ENCODE results near the gene DNER.
A peak's percentile ranks its signal among the peaks of the same experiment; 100 is the strongest.

Gene DNER

DNA sequence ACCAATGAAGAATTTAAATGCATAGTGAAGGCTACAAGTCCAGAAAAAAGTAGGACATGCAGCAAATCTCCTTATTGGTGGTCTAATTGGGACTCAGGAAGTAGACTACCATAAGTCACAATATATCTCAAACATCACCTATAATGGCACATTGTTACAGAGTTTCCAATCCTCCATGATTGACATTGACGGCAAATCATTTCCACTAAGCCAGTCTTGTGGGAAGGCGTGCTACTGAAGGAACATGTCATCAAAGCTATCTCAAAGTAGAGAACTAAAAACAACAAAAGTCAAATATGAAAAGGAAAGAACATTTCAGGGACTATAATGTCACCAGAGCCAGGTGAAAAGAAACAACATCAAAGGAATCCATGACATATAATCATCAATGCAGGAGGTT, 276.9 kb downstream of the DNER start:
- no peak for DNase-seq (ENCODE audit: low spot score)

DNA sequence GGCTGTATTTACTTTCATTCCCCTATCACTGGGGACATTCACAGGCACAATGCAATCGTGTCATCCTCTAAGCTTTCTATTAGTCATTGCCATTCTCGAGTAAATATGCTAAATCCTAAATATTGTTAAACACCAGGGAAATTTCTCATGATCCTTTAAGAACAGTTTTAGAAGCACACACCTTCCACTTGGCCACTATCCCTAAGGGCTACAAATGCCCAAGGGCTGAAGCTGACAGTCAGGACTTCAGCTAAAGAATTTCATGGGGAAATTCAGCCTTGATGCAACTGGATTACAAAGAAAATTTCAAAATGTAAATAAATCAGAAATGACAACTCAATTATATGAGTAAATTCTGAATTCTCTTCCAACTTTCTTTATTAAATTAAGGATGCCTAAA, 280.2 kb downstream of the DNER start:
- no peak for DNase-seq (ENCODE audit: low spot score)

DNA sequence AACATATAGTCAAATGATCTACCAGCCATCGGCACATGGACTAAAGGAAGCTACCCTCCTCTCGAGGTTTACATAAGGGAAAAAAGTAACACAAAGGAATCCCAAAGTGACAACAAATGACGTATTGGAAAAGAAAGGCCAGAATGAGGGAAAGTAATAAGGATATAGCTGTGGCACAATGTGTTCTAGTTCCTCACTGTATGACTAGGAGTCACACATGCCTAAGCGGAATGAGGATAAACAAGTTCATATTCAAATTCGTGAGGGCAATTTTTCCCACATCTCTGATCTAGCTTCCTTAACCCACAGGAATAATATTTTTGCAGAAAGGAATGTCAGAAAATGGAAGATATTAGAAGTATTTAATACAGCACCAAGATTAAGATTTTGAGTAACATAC, 281.0 kb downstream of the DNER start:
- no peak for DNase-seq (ENCODE audit: low spot score)

DNA sequence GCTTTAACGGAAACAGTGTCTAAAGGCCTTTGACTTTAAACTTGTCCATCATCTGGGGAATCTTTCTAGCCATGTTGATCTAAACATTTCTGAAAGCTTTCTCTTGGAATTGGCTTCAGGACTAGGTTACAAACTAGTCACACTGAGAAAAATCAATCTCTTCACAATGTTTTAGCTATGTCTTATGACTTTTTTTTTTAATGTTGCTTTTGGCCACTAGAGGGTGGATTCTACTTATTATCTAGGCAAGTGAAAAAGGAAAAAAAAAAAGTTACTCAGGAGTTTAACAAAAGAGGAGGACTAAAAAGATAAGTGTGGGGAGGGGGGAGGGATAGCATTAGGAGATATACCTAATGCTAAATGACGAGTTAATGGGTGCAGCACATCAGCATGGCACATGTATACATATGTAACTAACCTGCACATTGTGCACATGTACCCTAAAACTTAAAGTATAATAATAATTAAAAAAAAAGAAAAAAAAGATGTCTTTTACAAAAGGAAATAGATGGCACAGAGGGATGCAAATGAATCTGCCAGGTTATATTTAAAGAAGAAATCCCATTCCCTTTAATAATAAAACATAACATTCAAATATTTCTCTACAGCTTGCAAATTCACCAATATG, 282.9 kb downstream of the DNER start:
- peak; percentile 73 for DNase-seq (ENCODE audit: low spot score)

DNA sequence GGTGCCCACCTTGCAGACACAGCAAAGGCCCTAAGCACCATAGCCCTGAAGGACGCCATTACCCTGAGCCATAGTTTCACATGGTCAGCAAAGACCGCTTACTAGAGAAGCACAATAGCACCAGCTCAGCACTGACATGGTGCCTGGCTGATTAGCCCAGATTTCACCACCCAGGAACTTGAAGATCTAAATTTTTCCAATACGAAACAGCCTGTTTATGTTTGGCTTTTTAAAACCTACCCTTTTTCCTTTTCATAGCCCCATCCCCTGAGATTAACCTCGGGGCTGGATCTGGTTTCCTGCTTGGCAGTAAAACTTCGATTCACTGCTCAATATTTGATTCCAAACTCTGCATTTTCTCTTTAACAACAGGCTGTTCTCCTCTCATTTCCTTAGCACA, 284.8 kb downstream of the DNER start:
- no peak for DNase-seq (ENCODE audit: low spot score)

DNA sequence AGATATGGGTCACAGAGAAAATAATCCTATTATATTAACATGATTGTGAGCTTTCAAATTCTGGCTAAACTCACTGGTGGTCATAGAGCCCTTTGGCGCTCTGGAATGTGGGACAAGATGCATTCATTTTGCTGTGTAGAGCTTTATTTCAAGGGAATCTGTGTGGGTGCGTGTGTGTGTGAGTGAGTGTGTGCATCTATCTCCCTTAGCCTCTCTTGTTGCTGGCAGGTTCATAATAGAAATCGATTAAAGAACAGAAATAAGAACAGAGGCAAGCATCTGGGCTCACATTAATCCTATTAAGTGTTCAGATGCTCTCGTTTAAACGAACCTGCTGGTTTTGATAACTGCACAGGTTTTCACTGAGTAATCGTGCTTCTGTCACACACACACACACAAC, 287.9 kb downstream of the DNER start:
- DNase-seq (ENCODE audit: low spot score): no peak

DNA sequence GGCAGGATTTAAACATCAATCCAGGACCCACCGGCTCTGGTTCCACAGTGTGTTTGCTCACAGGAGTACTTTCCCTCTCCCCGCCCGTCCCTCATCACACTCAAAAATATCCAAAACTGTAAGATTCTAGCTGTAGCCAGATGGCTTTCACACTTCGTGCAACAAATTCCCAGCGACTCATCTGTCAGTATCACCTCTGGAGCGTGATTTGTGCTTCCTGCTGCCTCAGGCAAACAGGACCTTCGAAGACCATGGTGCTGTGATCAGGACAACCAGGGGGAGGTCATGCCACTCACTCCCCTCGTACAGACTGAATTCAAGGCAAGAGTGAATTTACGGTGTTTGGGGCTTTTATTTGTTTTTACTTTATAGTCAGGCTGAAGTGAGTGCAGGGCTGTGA, 288.8 kb downstream of the DNER start:
- no peak for DNase-seq (ENCODE audit: low spot score)

DNA sequence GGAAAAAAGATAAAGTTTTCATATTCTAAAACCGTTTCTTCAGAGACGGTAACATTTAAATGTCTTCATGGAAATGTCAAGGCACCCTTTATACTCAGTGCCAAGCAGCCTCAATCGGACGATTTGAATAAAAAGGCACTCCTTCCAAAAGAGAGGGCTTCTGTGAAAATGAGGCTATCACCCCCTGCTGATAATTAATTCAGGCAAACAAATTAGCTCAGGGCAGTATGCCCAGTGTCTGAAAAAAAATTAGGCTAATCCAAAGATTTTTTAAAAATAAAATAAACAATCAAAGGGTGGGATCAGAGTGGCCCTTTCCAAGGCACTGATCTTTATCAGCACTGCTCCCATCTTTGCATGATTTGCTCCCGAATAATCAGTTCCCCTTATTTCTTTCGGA, 292.3 kb downstream of the DNER start:
- peak; percentile 49 for DNase-seq (ENCODE audit: low spot score)

DNA sequence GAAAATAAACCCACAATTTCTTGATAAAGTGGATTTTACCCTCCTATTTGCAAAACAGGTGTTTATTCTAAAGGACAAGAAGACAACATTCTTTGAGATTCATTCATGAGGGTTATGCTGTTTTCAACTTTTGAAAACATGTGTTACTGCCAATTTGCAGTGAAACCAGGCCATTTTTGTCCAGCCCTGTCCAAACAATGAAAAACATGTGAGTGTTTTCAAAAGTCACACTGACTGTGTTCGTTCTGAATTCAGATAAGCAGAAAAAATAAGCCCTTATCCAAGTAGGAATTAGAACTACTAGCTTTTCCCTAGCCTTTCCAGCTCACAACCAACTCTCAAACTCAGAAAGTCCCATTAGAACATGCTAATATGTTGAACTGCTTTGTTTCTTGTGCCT, 295.2 kb downstream of the DNER start:
- no peak for DNase-seq (ENCODE audit: low spot score)

DNA sequence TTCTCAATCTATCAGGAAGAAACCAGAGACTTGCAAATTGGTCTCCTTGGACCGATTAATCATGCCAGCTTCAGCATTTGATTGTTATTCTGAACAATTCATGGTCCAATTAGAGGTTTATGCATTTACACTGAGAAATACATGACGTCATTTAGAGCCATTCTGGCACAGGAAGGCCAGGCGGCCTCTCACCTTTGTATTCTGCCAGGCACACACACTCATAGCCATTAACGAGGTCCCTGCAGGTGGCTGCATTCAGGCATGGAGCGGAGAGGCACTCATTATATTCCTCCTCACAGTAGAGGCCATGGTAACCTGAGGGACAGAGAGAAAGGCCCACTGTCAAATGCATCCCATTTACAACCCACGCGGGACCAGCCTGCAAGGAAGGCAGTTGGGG, 296.4 kb downstream of the DNER start:
- DNase-seq (ENCODE audit: low spot score): no peak

DNA sequence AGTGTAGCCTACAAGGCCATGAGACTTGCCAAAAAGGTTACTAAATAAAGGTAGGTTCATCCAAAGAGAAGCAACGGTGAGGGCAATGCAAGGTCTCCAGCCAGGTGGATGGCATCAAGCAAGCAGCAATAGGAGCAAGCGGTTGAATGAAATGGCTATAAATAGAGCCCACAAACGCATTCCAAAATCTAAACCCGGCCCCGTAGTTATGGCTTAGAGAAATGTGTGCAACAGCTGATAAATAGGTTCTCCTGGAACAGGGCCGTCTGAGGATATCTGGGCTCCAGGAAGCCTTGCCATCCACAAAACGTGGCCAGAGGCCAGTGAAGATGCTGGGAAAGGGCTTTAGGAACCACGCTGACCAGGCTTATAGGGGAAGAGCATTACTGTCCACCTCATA, 297.2 kb downstream of the DNER start:
- no peak for DNase-seq (ENCODE audit: low spot score)

DNA sequence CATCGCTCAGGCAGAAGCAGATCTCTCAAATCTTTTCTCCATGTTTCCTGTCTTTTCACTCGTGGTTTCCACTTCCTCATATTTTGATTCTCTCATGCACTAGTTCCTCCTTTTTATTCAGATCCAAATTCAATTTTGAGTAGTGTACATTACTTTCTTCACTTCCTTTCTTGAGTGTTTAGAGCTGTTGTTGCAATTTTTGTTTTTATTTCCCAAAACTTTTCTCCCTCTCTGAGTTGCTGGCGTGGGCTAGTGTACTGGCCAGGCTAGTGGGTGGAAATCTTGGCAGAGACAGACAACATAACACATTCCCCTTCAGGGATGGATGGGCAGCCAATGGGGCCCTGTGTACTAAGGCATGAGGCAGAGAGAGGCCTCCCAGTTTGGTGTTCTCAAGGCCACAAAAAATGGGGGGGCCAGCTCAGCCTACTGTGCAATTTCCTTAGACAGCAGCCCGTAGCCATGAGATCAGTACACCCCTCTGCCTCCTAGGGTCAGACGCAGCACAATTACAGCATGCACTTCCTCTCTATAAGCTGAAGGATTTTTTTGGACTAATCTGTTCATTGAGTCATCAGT, 298.1 kb downstream of the DNER start:
- peak; percentile 69 for DNase-seq (ENCODE audit: low spot score)

DNA sequence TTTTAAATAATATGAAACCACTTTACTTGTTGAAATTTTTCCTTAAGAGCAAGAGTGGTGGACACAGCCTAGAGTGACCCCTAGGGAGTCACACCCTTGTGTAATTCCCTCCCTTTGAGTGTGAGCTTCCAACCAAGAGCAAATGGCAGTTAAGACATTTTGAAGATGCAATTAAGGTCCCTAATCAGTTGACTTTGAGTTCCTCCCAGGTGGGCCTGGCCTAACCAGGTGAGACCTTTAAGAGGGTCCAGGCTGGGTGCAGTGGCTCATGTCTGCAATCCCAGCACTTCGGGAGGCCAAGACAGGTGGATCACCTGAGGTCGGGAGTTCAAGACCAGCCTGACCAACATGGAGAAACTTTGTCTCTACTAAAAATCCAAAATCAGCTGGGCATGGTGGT, 299.7 kb downstream of the DNER start:
- no peak for DNase-seq (ENCODE audit: low spot score)

DNA sequence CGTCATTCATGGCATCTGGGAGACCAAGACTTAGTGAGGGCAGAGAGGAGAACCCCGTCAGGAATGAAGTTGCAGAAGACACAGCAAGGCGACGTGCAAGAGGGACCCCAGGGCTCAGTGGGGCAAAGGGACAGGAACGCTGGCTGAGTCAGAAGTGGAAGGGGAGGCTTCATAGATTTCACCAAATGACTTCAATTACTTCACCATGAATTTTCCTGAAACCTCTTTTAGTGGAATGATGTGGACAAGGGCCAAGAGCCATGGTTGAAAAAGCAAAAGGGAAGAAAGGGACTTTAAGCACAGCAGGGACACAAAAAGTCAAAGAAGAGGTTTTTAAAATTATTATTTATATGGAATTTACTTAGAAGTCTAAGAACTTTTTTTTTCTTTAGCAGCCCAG, 301.7 kb downstream of the DNER start:
- DNase-seq (ENCODE audit: low spot score): no peak

DNA sequence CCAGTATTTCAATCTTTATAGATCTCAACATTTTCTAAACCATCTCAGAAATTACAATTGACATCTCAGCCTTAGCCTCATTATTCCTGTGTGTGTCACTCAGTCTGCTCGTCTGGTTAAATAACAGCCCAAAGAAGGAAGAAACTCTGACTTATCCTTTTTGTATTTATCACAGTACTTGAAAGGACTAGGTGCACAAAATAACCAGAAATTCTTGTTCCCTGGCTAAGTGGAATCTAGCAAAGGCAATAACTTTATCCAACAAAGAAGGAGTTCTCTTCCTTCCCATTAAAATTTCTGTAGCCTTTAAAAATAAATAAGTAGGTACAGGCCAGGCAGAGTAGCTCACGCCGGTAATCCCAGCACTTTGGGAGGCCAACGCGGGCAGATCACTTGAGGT, 303.4 kb downstream of the DNER start:
- no peak for DNase-seq (ENCODE audit: low spot score)

DNA sequence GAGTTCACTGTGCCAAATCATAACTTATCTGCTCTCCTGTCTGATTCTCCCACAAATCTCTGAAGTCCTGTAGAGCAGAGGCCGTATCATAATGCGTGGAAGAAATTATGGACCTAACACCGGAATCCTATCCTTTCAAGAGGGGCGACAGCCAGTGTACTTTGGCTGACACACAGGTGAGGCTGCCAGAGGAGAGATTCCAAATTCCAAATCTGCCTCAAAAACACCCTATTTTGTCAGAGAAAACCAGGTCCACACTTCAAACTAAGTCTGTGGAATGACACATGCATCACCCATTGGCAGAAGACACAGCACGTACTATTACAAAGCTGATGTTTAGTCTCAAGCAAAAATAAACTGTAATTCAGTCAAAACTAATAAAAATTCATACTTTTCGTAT, 304.1 kb downstream of the DNER start:
- no peak for DNase-seq (ENCODE audit: low spot score)

DNA sequence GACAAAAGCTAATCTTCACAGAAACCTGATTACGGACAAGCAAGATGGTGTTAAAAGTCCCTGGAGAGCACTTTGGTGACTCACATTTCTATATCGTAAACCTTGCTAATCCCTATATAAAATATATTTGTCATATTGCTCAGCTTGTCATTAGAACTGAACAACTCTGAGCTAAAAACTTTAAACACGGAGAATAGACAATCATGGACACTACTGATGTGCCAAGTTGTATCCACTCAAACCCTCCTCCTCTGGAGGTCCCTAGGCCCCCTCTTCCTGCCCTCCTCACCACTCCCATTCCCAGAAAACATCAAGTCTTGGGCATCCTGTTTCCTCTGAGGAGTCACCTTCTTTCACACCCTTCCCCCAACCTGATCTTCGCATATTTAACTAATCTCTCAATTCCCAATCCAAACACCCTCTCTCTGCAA, 304.6 kb downstream of the DNER start:
- no peak for DNase-seq (ENCODE audit: low spot score)

DNA sequence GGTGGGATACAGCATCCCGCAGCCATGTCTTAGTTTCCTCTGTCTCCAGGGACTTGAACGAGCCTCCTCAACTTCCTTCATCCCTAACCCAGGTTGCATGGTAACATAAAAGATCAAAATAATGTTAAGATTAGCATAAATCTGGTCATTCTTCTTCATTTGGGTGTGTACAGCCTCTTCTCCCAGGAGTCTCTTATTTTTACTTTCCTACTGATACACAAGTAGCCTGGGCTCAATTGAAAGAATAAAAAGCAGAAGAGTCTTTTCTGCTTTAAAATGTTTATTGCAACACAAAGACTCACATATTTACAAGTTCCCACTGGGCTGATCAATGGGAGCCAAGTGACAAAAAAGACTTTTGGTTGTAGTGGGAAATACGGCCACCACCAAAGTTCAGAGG, 305.4 kb downstream of the DNER start:
- no peak for DNase-seq (ENCODE audit: low spot score)

DNA sequence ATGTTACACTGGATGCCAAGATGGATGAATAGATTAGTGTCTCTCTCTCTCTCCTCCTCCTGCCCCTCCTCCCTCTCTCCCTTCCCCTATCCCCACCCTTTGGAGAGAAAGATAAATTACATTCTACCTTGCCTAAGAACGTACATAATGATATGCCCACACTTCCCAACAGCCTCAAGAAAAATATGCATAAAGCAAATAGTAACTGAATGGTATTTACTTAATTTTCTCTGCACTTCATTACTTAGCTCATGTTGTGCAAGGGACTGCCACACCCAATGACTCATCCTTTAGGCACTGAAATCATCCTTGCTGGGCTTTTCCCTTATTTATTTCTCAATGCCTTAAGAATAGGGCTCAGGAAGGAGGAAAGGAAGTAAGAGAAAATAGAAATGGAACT, 306.0 kb downstream of the DNER start:
- no peak for DNase-seq (ENCODE audit: low spot score)

DNA sequence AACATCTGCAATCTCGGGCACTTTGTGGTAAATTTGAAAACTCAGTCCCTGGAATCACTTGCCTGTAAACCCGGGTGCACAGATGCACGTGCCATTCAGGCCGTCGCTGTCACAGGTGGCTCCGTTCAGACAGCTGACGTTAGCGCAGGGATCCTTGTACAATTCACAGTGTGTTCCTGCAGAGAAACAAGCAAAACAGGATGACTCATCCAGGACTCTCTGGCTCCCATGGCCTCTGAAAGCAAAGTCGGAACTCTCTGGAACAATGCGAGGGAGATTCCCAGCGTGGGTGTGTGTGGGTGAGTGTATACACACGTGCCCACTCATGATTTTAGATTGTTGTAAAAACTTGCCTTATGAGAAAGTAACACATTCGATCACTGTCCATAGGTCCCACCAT, 307.2 kb downstream of the DNER start:
- peak; percentile 41 for DNase-seq (ENCODE audit: low spot score)

DNA sequence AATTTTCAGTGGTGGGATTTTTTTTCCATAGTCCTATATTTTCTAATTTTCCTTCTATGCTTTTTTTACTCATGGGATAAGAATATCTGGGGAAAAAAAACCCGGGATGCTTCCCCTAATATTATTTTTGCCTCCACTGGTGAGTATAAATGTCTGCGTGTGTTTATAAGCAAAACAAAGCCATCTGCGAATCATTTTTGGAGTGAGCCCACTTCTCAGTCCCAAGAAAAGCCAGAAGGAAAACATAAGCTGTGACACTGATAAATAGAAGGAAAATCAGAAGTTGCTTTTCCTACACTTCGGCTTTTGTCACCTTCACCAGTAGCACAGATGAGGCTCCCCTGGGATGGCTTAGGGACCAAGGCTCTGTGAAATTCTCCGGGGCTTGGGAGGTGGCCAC, 308.6 kb downstream of the DNER start:
- DNase-seq (ENCODE audit: low spot score): no peak

DNA sequence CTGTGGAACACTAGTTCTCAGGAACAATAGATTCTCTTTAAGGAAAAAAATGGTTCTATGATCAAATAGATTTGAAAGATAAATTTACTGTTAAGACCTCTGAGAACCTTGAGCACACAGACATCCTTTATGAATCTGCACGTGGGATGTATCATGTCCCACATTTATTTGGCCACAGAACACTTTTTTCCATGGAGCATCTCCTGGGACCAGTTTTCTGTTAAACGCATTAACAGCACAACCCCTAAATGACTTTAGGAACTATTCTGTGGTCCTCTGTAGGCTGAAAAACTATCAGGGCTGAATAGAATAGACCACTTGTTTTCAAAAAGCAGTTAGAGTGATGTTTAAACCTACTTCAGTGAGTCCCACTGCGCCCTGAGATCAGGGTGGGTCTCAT, 311.1 kb downstream of the DNER start:
- DNase-seq (ENCODE audit: low spot score): no peak

DNA sequence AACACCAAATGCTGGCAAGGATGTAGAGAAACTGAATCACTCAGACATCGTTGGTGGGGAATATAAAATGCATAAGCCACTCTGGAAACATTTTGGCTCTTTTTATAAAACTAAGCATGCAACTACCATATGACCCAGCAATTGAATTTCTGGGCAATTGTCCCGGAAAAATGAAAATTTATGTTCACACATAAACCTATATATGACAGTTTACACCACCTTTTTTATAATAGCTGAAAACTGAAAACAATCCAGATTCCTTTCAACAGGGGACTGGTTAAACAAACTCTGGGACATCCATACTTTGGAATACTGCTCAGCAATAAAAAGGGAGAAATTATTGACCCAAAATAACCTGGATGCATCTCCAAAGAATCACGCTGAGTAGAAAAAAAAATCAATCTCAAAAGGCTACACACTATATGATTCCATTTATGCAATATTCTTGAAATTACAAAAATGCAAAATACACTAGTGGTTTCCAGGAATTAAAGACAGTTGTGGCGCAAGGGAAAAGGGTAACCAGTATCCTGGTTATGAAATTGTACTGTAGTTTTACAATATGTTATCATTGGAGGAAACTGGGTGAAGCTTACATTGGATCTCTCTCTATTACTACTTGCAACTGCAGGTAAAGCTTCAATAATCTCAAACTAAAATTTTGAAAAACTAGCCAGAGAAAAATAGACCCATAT, 313.0 kb downstream of the DNER start:
- no peak for DNase-seq (ENCODE audit: low spot score)

DNA sequence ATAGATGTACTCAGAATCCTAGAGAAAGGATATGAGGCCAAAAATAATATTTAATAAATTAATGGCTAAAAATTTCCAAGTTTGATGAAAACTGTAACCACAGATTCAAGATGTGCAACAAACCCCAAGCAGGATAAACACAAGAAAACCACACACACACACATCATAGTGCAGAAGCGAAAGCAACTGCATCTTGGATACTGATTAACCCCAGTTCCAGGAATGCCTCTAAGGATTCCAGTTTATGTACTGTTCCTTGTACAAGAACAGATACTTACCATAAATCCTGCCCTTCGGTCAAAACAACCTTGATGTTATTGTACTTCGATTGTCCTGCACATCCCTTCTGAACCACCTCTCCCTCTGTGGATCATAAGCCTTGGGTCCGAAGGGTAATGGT, 320.4 kb downstream of the DNER start:
- DNase-seq (ENCODE audit: low spot score): no peak

All from globus pallidus (tissue), 1 donor.